HL-60/S4 treated with retinoic acid at 250 ng/mL for 4 days and 3 days (cell line): ENCODE results near the gene LSAMP.

Experiments
- in situ Hi-C: fragments of 300-500 bp; cut with MboI; formaldehyde crosslinking; loops from 2 replicates; pipeline ENCODE4 v1.7.0; 2022; ENCODE audit warnings: low sequenced_read_pairs

The LSAMP gene

GRCh38 chr3:116179091-116179490 lies 266.2 kb downstream of the LSAMP start:
- in situ Hi-C loops = no loop called here

DNA sequence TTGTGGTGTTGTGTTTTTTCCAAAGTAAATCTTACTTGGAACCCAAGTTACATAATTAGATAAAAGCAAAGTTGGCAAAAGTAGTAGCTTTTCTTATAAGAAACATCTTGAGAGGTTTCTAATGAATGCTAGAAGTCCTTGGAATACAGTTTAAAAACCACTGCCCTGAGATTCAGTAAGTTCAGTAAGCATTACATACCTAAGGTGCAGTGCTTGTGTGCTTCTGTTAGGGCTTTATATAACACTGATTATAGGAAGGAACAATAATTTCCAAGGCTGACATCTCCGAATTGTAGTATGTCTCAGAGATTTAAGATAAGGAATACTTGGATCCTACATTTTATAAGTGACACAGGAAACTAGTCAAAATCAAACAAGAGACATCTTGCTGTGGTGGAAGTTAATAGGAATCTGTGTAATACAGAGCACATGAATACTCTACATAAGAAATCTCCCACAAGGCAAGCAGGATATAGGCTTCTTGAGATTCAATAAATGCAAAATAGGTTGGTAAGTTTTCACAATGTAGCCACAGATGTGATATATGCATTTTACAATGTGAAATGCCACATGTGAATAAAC lies 268.2 kb downstream of the LSAMP start:
- in situ Hi-C loops = no loop called here

DNA sequence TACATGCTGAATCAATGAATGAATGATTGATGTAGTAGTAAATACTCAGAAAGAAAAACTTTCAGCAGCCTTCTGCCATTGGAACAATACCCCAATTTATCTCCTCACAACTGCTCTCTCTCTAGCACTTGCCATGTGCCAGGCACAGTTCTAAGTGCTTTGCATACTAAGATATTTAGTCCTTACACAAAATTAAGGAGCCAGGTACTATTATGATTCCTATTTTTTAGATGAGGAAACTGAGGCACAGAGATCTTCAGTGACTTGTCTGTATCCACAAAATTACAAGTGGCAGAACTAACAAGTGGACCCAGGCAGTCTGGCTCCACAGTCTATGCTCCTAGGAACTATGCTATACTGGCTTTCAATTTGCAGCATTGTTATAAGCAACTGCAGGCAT lies 279.2 kb downstream of the LSAMP start:
- in situ Hi-C loops = no loop called here

- in situ Hi-C loops = no loop called here
Observed at GRCh38 chr3:116165641-116166040, 279.6 kb downstream of the LSAMP start.

DNA sequence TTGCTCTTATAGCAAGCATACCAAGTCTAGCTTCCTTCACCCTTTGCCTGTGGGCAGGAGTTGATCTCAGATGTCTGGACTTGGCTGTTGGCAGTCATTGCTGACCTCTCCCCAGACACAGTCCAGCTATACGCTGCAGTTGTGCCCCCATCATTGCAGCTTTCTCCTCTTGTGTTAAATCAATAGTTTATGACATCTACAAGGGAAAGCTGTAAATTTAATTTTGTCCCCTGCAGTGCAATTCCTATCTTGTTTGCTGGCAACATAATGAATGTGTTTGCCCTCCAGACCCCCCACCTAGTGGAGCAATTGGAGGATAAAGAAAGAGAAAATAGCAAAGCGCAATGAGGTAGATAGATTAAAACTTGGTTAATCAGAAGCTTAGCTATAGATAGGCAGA lies 280.2 kb downstream of the LSAMP start:
- in situ Hi-C loops = no loop called here

- in situ Hi-C loops = no loop called here
Observed at GRCh38 chr3:116164039-116164438, 281.2 kb downstream of the LSAMP start.

GRCh38 chr3:116161575-116162525 lies 283.4 kb downstream of the LSAMP start:
- in situ Hi-C loops = no loop called here

DNA sequence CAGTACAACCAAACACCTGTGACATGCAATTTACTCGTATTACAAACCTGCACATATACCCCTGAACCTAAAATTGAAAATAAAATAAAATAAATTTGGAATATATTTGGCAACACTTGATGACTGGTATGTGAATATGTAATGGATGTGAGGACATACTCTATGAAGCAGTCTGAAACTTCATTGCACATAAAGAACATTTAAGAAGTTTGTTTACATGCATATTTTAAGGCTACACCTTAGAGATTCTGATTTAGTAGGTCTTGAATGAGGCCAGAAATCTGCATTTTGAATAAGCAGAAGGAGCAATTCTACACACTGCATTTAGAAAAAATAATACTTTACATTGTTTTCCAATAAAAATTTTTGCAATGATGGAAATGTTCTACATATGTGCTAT lies 284.7 kb downstream of the LSAMP start:
- in situ Hi-C loops = no loop called here

DNA sequence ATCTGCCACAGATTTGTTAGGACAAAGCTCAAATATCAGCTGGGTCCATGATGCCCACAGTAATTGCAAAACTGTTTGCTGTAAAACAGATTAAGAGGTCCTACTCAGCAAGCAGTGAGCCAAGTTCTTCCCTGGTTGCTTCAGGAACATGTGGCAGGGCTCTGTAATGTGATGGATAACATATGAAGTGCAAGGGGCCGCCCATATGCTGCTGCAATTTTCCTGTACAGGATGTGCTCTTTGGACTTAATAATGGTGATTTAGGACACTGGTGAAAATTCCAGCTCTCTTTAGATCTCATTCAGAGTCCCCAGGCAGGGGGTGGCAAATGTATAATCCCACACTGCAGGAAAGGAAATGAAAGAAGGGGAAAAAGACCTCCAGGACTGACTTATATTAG lies 289.4 kb downstream of the LSAMP start:
- in situ Hi-C loops = no loop called here

- in situ Hi-C loops = no loop called here
Observed at GRCh38 chr3:116154389-116154788, 290.9 kb downstream of the LSAMP start.

DNA sequence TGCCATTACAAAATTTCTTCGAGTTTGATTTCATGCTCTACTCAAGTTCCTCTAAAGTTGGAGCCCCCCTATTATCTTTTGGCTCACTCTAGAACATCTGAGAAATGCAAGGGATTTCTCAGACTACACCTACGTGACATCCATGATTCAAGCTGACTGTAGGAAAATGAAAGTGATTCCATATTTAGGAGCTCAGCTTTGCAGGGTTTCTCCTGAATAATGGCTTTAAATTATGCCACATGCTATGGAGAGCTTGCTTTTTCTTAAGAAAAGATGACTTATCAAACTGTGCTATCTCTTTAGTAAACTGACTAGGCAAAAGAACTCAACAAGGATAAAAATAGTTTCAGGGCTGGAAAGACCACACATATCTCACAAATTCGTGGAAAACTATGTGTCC lies 292.1 kb downstream of the LSAMP start:
- in situ Hi-C loops = no loop called here

GRCh38 chr3:116150655-116151167 lies 294.6 kb downstream of the LSAMP start:
- in situ Hi-C loops = no loop called here

DNA sequence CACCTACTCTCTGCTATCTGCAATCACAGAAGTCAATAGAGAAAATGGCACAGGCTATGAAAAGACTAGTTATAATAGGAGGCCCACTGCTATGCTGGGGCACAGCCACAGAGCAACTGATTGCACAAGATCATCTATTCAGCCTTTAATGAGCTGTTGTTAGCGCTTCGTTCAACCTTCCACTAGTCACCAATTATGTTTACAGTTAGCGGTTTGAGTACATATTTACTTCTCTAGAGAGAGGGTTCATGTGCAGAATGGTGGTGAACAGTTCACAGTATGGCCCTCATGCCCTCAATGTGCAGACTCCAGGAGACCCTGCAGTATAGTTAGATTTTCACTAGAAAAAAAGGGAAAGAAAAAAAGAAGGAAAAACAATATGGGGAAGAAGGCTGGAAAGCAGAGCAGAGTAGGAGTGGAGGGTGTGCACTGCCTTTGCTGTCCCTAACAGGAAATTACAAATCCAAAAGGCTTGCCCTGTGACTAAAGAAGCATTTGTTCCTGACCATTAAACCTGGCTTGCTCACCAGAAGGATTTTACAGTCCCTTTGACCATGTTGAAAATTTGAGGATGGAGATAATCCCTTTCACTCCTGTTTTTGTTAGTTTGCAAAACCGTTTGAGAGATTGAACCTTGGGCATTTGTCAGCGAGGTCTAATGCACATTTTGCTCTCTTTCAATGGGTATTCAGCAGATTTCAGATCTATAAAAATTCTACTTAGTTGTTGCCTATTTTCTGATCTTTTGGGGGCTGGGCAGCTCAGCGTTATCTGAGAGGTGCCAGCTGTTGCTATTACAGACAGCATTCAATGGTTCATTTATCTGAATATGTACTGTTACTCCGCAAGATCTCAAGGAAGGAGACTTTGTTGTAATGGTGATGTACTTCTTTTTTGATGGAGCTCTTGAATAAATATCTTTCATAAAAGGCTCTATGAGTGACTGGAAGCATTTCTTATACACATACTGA lies 296.1 kb downstream of the LSAMP start:
- in situ Hi-C loops = loop anchor here (25.0 kb wide), 1 partner anchor 613 kb away; no protein-coding TSS in a partner anchor

- in situ Hi-C loops = loop anchor here (25.0 kb wide), 1 partner anchor 617 kb away; no protein-coding TSS in a partner anchor
Observed at GRCh38 chr3:116145613-116146012, 299.7 kb downstream of the LSAMP start.

GRCh38 chr3:116141724-116142123 lies 303.6 kb downstream of the LSAMP start:
- in situ Hi-C loops = loop anchor here (25.0 kb wide), 1 partner anchor 621 kb away; no protein-coding TSS in a partner anchor

GRCh38 chr3:116140100-116140689 lies 305.1 kb downstream of the LSAMP start:
- in situ Hi-C loops = loop anchor here (25.0 kb wide), 1 partner anchor 622 kb away; no protein-coding TSS in a partner anchor

- in situ Hi-C loops = loop anchor here (25.0 kb wide), 1 partner anchor 623 kb away; no protein-coding TSS in a partner anchor
Observed at GRCh38 chr3:116139641-116140040, 305.6 kb downstream of the LSAMP start.

- in situ Hi-C loops = loop anchor here (25.0 kb wide), 1 partner anchor 627 kb away; no protein-coding TSS in a partner anchor
Observed at GRCh38 chr3:116135457-116136085, 309.7 kb downstream of the LSAMP start.

DNA sequence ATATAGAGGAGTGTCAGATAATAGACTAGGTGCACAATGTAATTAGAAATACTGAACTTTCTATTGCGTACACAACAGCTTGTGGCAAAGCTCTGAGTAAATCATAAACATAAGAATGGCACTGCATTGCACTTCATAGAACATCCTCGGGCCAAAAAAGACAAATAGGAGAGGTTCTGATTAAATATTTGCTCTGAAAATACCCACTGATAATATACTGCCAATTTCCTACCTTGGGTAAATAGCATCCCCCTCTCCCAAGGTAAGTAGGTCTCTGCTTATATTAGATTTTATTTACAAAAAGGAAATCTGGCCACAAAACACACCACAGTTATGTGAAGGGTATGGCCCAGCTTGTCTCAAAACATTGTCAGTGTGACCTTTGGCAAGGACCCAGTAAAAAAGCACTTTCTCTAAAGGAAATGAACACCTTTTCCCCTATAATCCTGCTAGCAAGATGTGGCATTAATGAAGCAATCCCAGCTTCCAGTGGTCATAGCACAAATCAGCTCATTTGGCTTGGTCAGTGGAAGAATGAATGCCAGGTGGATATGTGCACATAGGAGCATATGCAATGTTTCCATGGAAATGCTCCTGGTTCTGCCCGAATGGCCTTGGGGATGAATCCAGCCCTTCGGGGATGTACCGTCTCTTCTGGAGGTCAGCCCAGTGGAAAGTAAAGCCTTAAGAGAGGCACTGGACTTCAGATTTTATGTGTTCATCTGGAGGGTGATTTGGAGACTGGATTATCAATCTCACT lies 315.9 kb downstream of the LSAMP start:
- in situ Hi-C loops = loop anchor here (25.0 kb wide), 1 partner anchor 633 kb away; no protein-coding TSS in a partner anchor
